ENCODE results near the gene TREML4. TPM values are rescaled to one million over a fixed set of nuclear protein-coding genes. Genes with fewer than 3 reads are reported as not detected.

The TREML4 gene
- total and polyA plus RNA-seq, 2 of the 8 experiments (the other 6 are each of a cell fraction or from before 2014, with no cell fraction given), result not detected

GRCh38 chr6:41280381-41281057 is 52.4 kb downstream of the TREML4 start (continued):
- TF ChIP-seq ASH2L (IDR thresholded peaks at IDR 0.05; ENCODE audit: low read length) (no peak), KDM5A (IDR thresholded peaks at IDR 0.05; ENCODE audit: low read length) (no peak), PHF8 (conservative IDR thresholded peaks at IDR 0.05; ENCODE audit: low read depth, low read length) (no peak), TAF7 (optimal IDR thresholded peaks at IDR 0.05; ENCODE audit: borderline replicate concordance, low read depth, low read length) (no peak), CHD2 (IDR thresholded peaks at IDR 0.05; ENCODE audit: low read length) (no peak)
